H1 (cell line): ENCODE measurements around the gene DGKD. TPM values are rescaled to one million over a fixed set of nuclear protein-coding genes. Genes with fewer than 3 reads are reported as not detected.

Source experiments
- CTCF ChIA-PET: fragments of 300-600 bp; sonication (Branson Sonifier 250); formaldehyde crosslinking; loops from one replicate; lab custom pipeline; 2021; ENCODE audit not compliant: partially characterized antibody; lab: Charles Lee
- POLR2A ChIA-PET: fragments of 300-600 bp; sonication (Branson Sonifier 250); formaldehyde crosslinking; loops from one replicate; lab custom pipeline; 2021; ENCODE audit warnings: inconsistent platforms; ENCODE audit not compliant: partially characterized antibody; lab: Charles Lee
- DNase-seq, 2 experiments: peaks; one replicate each; pipeline versions ENCODE4 v3.0.0 to v3.0.0-alpha.2; 2010 to 2022; ENCODE audit warnings: low spot score in 2 of 2, low read depth in 1 of 2, mixed read lengths in 1 of 2
- FAIRE-seq: peaks from 2 replicates; lab custom pipeline; 2011; peaks lifted over from hg19 to GRCh38; lab: Jason Lieb, UNC
- H2AFZ ChIP-seq: 2 replicates; pipeline ENCODE4 v1.8.1; 2012; ENCODE audit warnings: low read length, inconsistent platforms
- H2AK5ac ChIP-seq: 2 replicates; pipeline ENCODE4 v1.6.1; 2013; ENCODE audit warnings: low read depth, low read length
- H2BK120ac ChIP-seq: replicated peaks from 2 replicates; pipeline ENCODE3; 2013; ENCODE audit warnings: low read depth, low read length, inconsistent platforms
- H2BK12ac ChIP-seq: 2 replicates; pipeline ENCODE4 v1.6.1; 2013; ENCODE audit warnings: low read depth, low read length
- H2BK15ac ChIP-seq: 2 replicates; pipeline ENCODE4 v1.6.1; 2013; ENCODE audit warnings: low read length
- H2BK20ac ChIP-seq: 2 replicates; pipeline ENCODE4 v1.6.1; 2013; ENCODE audit warnings: low read length
- H2BK5ac ChIP-seq: 2 replicates; pipeline ENCODE4 v1.6.1; 2013; ENCODE audit warnings: low read depth, low read length
- H3K14ac ChIP-seq: 2 replicates; pipeline ENCODE4 v1.6.1; 2013; ENCODE audit warnings: inconsistent platforms; ENCODE audit not compliant: insufficient read length
- H3K18ac ChIP-seq: 2 replicates; pipeline ENCODE4 v1.6.1; 2013; ENCODE audit warnings: low read length; ENCODE audit errors: extremely low read depth
- H3K23ac ChIP-seq: 2 replicates; pipeline ENCODE4 v1.6.1; 2013; ENCODE audit warnings: inconsistent platforms; ENCODE audit not compliant: insufficient read length
- H3K23me2 ChIP-seq: 2 replicates; pipeline ENCODE4 v1.6.1; 2013; ENCODE audit warnings: low read depth, low read length
- H3K27ac ChIP-seq: 2 replicates; pipeline ENCODE4 v1.6.1; 2011; ENCODE audit warnings: low read depth, low read length, inconsistent platforms
- H3K27me3 ChIP-seq, 4 experiments: replicated peaks in 1 of 4; 1 replicate in 1 of 4; 2 replicates in 3 of 4; pipeline versions ENCODE4 v1.6.1 to v1.8.1; 2011 to 2013; ENCODE audit warnings: low read length in 3 of 4, mild to moderate bottlenecking in 3 of 4, inconsistent platforms in 2 of 4, mixed read lengths in 2 of 4, moderate library complexity in 1 of 4; ENCODE audit not compliant: control insufficient read depth in 3 of 4, insufficient read depth in 3 of 4; ENCODE audit errors: extremely low read depth in 1 of 4
- H3K36me3 ChIP-seq, 4 experiments: 2 replicates each; pipeline versions ENCODE4 v1.6.1 to v1.8.1; 2011 to 2013; ENCODE audit warnings: mild to moderate bottlenecking in 4 of 4, low read length in 3 of 4, moderate library complexity in 2 of 4, control low read depth in 1 of 4, inconsistent platforms in 1 of 4; ENCODE audit not compliant: insufficient read depth in 4 of 4, control insufficient read depth in 2 of 4
- H3K4ac ChIP-seq: replicated peaks from 2 replicates; pipeline ENCODE3; 2013; ENCODE audit warnings: low read length, low read depth, mixed read lengths, inconsistent platforms; ENCODE audit not compliant: insufficient read length
- H3K4me1 ChIP-seq, 4 experiments: replicated peaks in 1 of 4; 1 replicate in 1 of 4; 2 replicates in 3 of 4; pipeline versions ENCODE4 v1.6.1 to v1.8.1; 2011 to 2013; ENCODE audit warnings: low read length in 3 of 4, inconsistent platforms in 2 of 4, mixed read lengths in 1 of 4; ENCODE audit not compliant: insufficient read depth in 4 of 4, control insufficient read depth in 3 of 4
- H3K4me2 ChIP-seq, 2 experiments: 2 replicates each; pipeline versions ENCODE4 v1.6.1 to v1.8.1; 2011 to 2013; ENCODE audit warnings: low read depth in 2 of 2, low read length in 2 of 2, control low read depth in 1 of 2, inconsistent platforms in 1 of 2, mild to moderate bottlenecking in 1 of 2; ENCODE audit not compliant: insufficient read depth in 1 of 2
- H3K4me3 ChIP-seq, 4 experiments: fragments of 200-600, 300-600 bp in 1 of 4; sonication (generic), shearing (Covaris generic), sonication (Bioruptor Twin) in 1 of 4; 2 replicates each; pipeline versions ENCODE4 v1.5.1 to v1.8.1; 2011 to 2016; ENCODE audit warnings: low read length in 4 of 4, low read depth in 3 of 4, control low read depth in 2 of 4, inconsistent platforms in 2 of 4, mild to moderate bottlenecking in 2 of 4, mixed read lengths in 1 of 4, moderate library complexity in 1 of 4; ENCODE audit not compliant: insufficient read depth in 2 of 4; ENCODE audit errors: extremely low read depth in 1 of 4
- H3K56ac ChIP-seq: replicated peaks from 2 replicates; pipeline ENCODE3; 2013; ENCODE audit warnings: low read depth, mild to moderate bottlenecking, mixed read lengths, low read length, inconsistent platforms; ENCODE audit not compliant: insufficient read length
- H3K79me1 ChIP-seq: 2 replicates; pipeline ENCODE4 v1.6.1; 2013; ENCODE audit warnings: low read depth, low read length, control low read depth
- H3K79me2 ChIP-seq, 2 experiments: 2 replicates each; pipeline versions ENCODE4 v1.6.1 to v1.8.1; 2012 to 2013; ENCODE audit warnings: low read length in 2 of 2, mild to moderate bottlenecking in 2 of 2, inconsistent platforms in 1 of 2; ENCODE audit not compliant: insufficient read depth in 2 of 2, control insufficient read depth in 1 of 2
- H3K9ac ChIP-seq, 4 experiments: replicated peaks in 1 of 4; 1 replicate in 1 of 4; 2 replicates in 3 of 4; pipeline versions ENCODE4 v1.6.1 to v1.8.1; 2011 to 2013; ENCODE audit warnings: low read depth in 3 of 4, low read length in 3 of 4, control low read depth in 2 of 4, mild to moderate bottlenecking in 2 of 4, moderate library complexity in 2 of 4, inconsistent platforms in 1 of 4; ENCODE audit errors: extremely low read depth in 1 of 4
- H3K9me3 ChIP-seq, 2 experiments: 2 replicates each; pipeline versions ENCODE4 v1.6.1 to v1.8.1; 2012 to 2013; ENCODE audit warnings: mild to moderate bottlenecking in 2 of 2, moderate library complexity in 2 of 2, control low read depth in 1 of 2, inconsistent platforms in 1 of 2, low read depth in 1 of 2, low read length in 1 of 2, mixed read lengths in 1 of 2; ENCODE audit not compliant: insufficient read depth in 2 of 2
- H4K20me1 ChIP-seq, 2 experiments: replicated peaks in 1 of 2; 2 replicates each; pipeline versions ENCODE3 to v1.8.1; 2011 to 2013; ENCODE audit warnings: inconsistent platforms in 2 of 2, low read length in 2 of 2, mild to moderate bottlenecking in 1 of 2; ENCODE audit not compliant: insufficient read depth in 2 of 2, control insufficient read depth in 1 of 2
- H4K5ac ChIP-seq: 2 replicates; pipeline ENCODE4 v1.6.1; 2013; ENCODE audit warnings: low read length, low read depth, mixed read lengths, inconsistent platforms; ENCODE audit not compliant: insufficient read length
- H4K8ac ChIP-seq: 2 replicates; pipeline ENCODE4 v1.8.0; 2013; ENCODE audit warnings: mild to moderate bottlenecking, moderate library complexity, low read length, inconsistent platforms; ENCODE audit not compliant: insufficient read depth; ENCODE audit errors: extremely low read depth
- H4K91ac ChIP-seq: replicated peaks from 2 replicates; pipeline ENCODE3; 2013; ENCODE audit warnings: low read length, mixed read lengths, inconsistent platforms; ENCODE audit not compliant: insufficient read length
- BRCA1 ChIP-seq: IDR thresholded peaks from 2 replicates; pipeline ENCODE4 v1.6.1; 2012; ENCODE audit warnings: low read depth, low read length, improper control_type of control experiment
- CEBPB ChIP-seq: IDR thresholded peaks from 2 replicates; pipeline ENCODE4 v1.6.1; 2012; ENCODE audit warnings: low read depth, low read length
- CTBP2 ChIP-seq: IDR thresholded peaks from 2 replicates; pipeline ENCODE4 v1.7.0; 2011; ENCODE audit warnings: borderline replicate concordance, mild to moderate bottlenecking, moderate library complexity, mixed read lengths, low read length; ENCODE audit not compliant: insufficient read depth, insufficient read length
- HDAC6 ChIP-seq: IDR thresholded peaks from one replicate; pipeline ENCODE4 v1.7.1; 2012; ENCODE audit warnings: low read depth, mild to moderate bottlenecking, inconsistent platforms, low read length, moderate library complexity
- NRF1 ChIP-seq: IDR thresholded peaks from 2 replicates; pipeline ENCODE4 v1.6.1; 2011; ENCODE audit warnings: mild to moderate bottlenecking, low read depth, low read length, improper control_type of control experiment
- POLR2A ChIP-seq, 2 experiments: IDR thresholded peaks; 1 replicate in 1 of 2; 2 replicates in 1 of 2; pipeline ENCODE4 v1.6.1; 2011; ENCODE audit warnings: low read depth in 2 of 2, low read length in 2 of 2, mild to moderate bottlenecking in 2 of 2; ENCODE audit errors: control extremely low read depth in 1 of 2
- RNF2 ChIP-seq: fragments of 200-900, 300-1000 bp; sonication (generic); IDR thresholded peaks from 2 replicates; pipeline ENCODE4 v1.7.1; 2016; ENCODE audit warnings: borderline replicate concordance, low read depth, mild to moderate bottlenecking, antibody characterized with exemption, low read length; ENCODE audit not compliant: poor library complexity, severe bottlenecking; ENCODE audit errors: missing control alignments
- TAF7 ChIP-seq: optimal IDR thresholded peaks from 2 replicates; pipeline ENCODE3; 2011; ENCODE audit warnings: low read depth, mild to moderate bottlenecking, inconsistent platforms, low read length, moderate library complexity, borderline replicate concordance
- TEAD4 ChIP-seq: IDR thresholded peaks from 2 replicates; pipeline ENCODE4 v1.6.1; 2012; ENCODE audit warnings: low read depth, low read length, inconsistent platforms, mixed read lengths
- WGBS, 2 experiments: shearing (Covaris generic) in 1 of 2; methylation state at CpG; one replicate each; pipeline versions ENCODE4 v1.1.6 to v1.1.7; 2013 to 2015; ENCODE audit warnings: low lambda C conversion rate in 2 of 2, mixed read lengths in 2 of 2, inconsistent platforms in 1 of 2, low coverage in 1 of 2, missing lambda C conversion rate in 1 of 2; ENCODE audit not compliant: insufficient replicate concordance in 2 of 2, insufficient coverage in 1 of 2, insufficient read length in 1 of 2; ENCODE audit errors: extremely low coverage in 1 of 2, missing lambda C conversion rate in 1 of 2; 5-methylcytosine and 5-hydroxymethylcytosine counted together
- polyA plus RNA-seq, 7 experiments: library from polyadenylated mRNA; depleted of rRNA in 3 of 7; stranded (reverse) in 5 of 7; unstranded in 2 of 7; fragments of >200 nt in 5 of 7; fragments of 200-250 nt in 2 of 7; gene quantifications; 1 replicate in 5 of 7; 2 replicates in 1 of 7; 4 replicates in 1 of 7; pipeline versions ENCODE4 v1.2.1 to v1.2.3, GENCODE V29; 2011 to 2013; ENCODE audit warnings: missing spikeins in 2 of 7, mixed read lengths in 2 of 7
- total RNA-seq: library from RNA; stranded (reverse); fragmentation: NEBNext Ultra II Directional; extraction: Animal tissue kit (Norgen Biotek cat#: 25700); gene quantifications from 2 replicates; pipeline ENCODE4 v1.2.1, GENCODE V29; 2021

The DGKD gene
- total and polyA plus RNA-seq, 2 of the 8 experiments (the other 6 are each of a cell fraction or from before 2014, with no cell fraction given), result 7.7 to 30.9 TPM

DNA sequence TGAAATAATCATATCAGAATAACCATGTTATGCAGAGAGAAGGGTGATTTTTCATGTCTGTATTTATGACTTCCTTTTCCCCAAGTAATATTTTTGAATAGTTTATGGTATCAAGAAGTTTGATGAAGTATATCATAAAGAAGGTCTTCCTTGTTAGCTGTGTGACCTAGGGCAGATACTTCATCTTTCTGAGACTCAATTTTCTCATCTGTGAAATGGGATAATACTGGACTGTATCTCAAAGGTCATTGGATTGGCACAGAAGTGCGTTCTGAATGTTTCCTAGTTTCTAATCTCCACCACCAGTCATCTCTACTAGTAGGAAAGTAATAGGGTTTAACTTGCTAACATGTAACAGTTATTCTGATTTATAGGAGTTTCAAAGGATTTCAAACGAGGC lies 52.6 kb downstream of the DGKD start:
- H3K23ac ChIP-seq, result no peak overlapping the region
- TF ChIP-seq CEBPB (no peak), TAF7 (no peak), CTBP2 (no peak), POLR2A (IDR thresholded peaks at IDR 0.05; ENCODE audit: control extremely low read depth in 1 of 2, low read depth in 2 of 2, low read length in 2 of 2) (no peak), TEAD4 (no peak), NRF1 (no peak), RNF2 (no peak), HDAC6 (no peak), BRCA1 (no peak)
- H3K36me3 ChIP-seq, result no peaks in the 10 kb centered on the region; a peak in 1 of 8 replicates
- no peaks in the 10 kb centered on the region for H3K4me1 ChIP-seq
- no peak overlapping the region for H3K14ac ChIP-seq
- no peak overlapping the region for H3K56ac ChIP-seq
- no peaks in the 10 kb centered on the region for H4K20me1 ChIP-seq
- no peak overlapping the region for H2BK20ac ChIP-seq
- H3K4ac ChIP-seq, result no peak overlapping the region
- no peak overlapping the region for H2AK5ac ChIP-seq
- CTCF ChIA-PET, result interaction anchor here (0.8 to 4.8 kb wide), 6 partner anchors 12 to 41 kb away, joined by 3 to 77 read pairs (median 8); no protein-coding TSS in a partner anchor
- no peak overlapping the region for H2BK120ac ChIP-seq
- 91% methylated on average over 2 of the region's 2 CpGs; no CpG with 5 or more reads in 1 of the 2 experiments for WGBS, 2 experiments
- H2BK15ac ChIP-seq, result no peak overlapping the region
- H3K18ac ChIP-seq, result no peak overlapping the region
- DNase-seq, result no peak
- H3K27ac ChIP-seq, result no peak overlapping the region
- POLR2A ChIA-PET, result interaction anchor here (1.0 kb wide), 1 partner anchor 8 kb away, joined by 3 read pairs; no protein-coding TSS in a partner anchor
- H4K8ac ChIP-seq, result no peak overlapping the region
- H3K4me3 ChIP-seq, result no peak overlapping the region
- H3K79me1 ChIP-seq, result 0 out of 2 replicates have a peak, but pooled peaks cover 4% of the 10 kb centered on the region
- no peak overlapping the region for H3K9ac ChIP-seq
- no peak for FAIRE-seq
- no peak overlapping the region for H2BK5ac ChIP-seq
- H3K79me2 ChIP-seq, result no peaks in the 10 kb centered on the region
- H3K4me2 ChIP-seq, result no peak overlapping the region
- H3K27me3 ChIP-seq, result no peaks in the 10 kb centered on the region
- H4K5ac ChIP-seq, result no peak overlapping the region
- no peaks in the 10 kb centered on the region for H3K23me2 ChIP-seq
- no peak overlapping the region for H2AFZ ChIP-seq
- peaks cover 8 to 9% of the 10 kb centered on the region in 2 experiments; a peak in 3 of 4 replicates for H3K9me3 ChIP-seq
- no peak overlapping the region for H4K91ac ChIP-seq
- no peak overlapping the region for H2BK12ac ChIP-seq
